ENCODE data around the gene ITSN2. TPM values are rescaled to one million over a fixed set of nuclear protein-coding genes. Genes with fewer than 3 reads are reported as not detected.
"Not testable (repeated sequence)": the region's sequence is repeated elsewhere in the genome, so short reads cannot be mapped to it uniquely, and the experiment has no call there.

The ITSN2 gene
- total RNA-seq, 1 experiment from 2014 or later, result 22.6 TPM

GRCh38 chr2:24214880-24215279, 145.5 kb downstream of the ITSN2 start:
- no peak for DNase-seq (ENCODE audit: low read depth)

- no peak for DNase-seq (ENCODE audit: low read depth)
These were observed 148.9 kb downstream of the ITSN2 start for GRCh38 chr2:24211408-24211807.

GRCh38 chr2:24210723-24211122, 149.6 kb downstream of the ITSN2 start:
- DNase-seq (ENCODE audit: low read depth), result no peak

- no peak for DNase-seq (ENCODE audit: low read depth)
These were observed 150.3 kb downstream of the ITSN2 start for GRCh38 chr2:24210106-24210455.

- no peak for DNase-seq (ENCODE audit: low read depth)
These were observed 150.8 kb downstream of the ITSN2 start for GRCh38 chr2:24209389-24210105.

GRCh38 chr2:24208490-24208889, 151.8 kb downstream of the ITSN2 start:
- DNase-seq (ENCODE audit: low read depth), result no peak

- DNase-seq (ENCODE audit: low read depth), result no peak
These were observed 153.0 kb downstream of the ITSN2 start for GRCh38 chr2:24207359-24207758.

GRCh38 chr2:24206714-24207113, 153.6 kb downstream of the ITSN2 start:
- no peak for DNase-seq (ENCODE audit: low read depth)

- no peak for DNase-seq (ENCODE audit: low read depth)
These were observed 154.1 kb downstream of the ITSN2 start for GRCh38 chr2:24206242-24206641.

GRCh38 chr2:24205131-24205530, 155.2 kb downstream of the ITSN2 start:
- no peak for DNase-seq (ENCODE audit: low read depth)

- no peak for DNase-seq (ENCODE audit: low read depth)
These were observed 155.8 kb downstream of the ITSN2 start for GRCh38 chr2:24204505-24204904.

GRCh38 chr2:24203787-24204150, 156.6 kb downstream of the ITSN2 start:
- DNase-seq (ENCODE audit: low read depth), result no peak

- DNase-seq (ENCODE audit: low read depth), result no peak
These were observed 157.1 kb downstream of the ITSN2 start for GRCh38 chr2:24203029-24203786.

GRCh38 chr2:24200799-24201198, 159.5 kb downstream of the ITSN2 start:
- no peak for DNase-seq (ENCODE audit: low read depth)

GRCh38 chr2:24199968-24200590, 160.3 kb downstream of the ITSN2 start:
- DNase-seq (ENCODE audit: low read depth), result no peak

GRCh38 chr2:24197213-24197612, 163.1 kb downstream of the ITSN2 start:
- DNase-seq (ENCODE audit: low read depth), result not testable (repeated sequence)

- DNase-seq (ENCODE audit: low read depth), result no peak
These were observed 168.5 kb downstream of the ITSN2 start for GRCh38 chr2:24191848-24192247.

- DNase-seq (ENCODE audit: low read depth), result no peak
These were observed 169.2 kb downstream of the ITSN2 start for GRCh38 chr2:24191156-24191555.

- no peak for DNase-seq (ENCODE audit: low read depth)
These were observed 169.8 kb downstream of the ITSN2 start for GRCh38 chr2:24190503-24190902.

- DNase-seq (ENCODE audit: low read depth), result no peak
These were observed 170.8 kb downstream of the ITSN2 start for GRCh38 chr2:24189551-24189950.

- DNase-seq (ENCODE audit: low read depth), result no peak
These were observed 176.8 kb downstream of the ITSN2 start for GRCh38 chr2:24183366-24184069.

GRCh38 chr2:24182507-24182906, 177.8 kb downstream of the ITSN2 start:
- DNase-seq (ENCODE audit: low read depth), result no peak
